HK-2 (cell line): ENCODE data around the gene IFT22.
"Not testable (repeated sequence)": the region's sequence is repeated elsewhere in the genome, so short reads cannot be mapped to it uniquely, and the experiment has no call there.

ENCODE experiments used
- DNase-seq: peaks from one replicate; pipeline ENCODE4 v3.0.0-alpha.2; 2018; ENCODE audit not compliant: unreplicated experiment

The IFT22 gene

GRCh38 chr7:101278461-101279292 is 42.9 kb downstream of the IFT22 start:
- no peak for DNase-seq

DNA sequence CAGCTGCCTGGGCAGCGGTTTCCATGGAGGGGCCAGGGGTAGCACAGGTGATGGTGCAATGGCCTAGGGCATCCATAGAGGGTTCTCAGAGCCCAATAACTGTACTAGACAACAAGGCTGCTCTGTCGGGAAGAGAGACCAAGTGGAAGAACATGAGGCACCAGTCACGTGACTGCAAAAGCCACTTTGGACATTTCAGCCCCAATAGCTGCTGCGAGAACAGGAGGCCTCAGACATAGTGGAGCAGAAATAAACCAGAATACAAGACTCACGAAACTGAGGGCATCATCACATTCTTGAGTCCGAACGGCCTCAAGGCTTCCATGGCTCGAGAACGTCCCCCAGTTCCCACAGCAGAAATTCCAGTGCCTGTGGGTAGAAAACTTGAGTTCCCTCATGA is 44.5 kb downstream of the IFT22 start:
- DNase-seq: no peak

DNA sequence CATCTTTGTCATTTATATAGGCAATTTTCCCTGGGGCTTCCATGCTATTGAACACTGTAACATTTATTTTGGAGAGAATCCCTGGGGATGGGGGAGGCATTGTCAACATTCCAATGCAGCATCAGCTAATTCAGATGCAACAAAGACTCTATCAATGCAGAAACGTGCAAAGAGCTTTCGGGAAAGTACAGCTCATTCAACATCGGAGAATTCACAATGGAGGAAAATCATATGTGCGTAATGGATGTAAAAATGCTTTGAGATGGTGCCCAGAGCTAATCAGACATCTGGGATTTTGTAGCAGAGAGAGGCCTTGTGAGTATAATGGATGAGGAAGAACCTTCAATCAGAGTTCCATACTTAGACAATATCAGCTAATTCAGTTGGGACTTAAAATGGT is 48.4 kb downstream of the IFT22 start:
- DNase-seq: no peak

DNA sequence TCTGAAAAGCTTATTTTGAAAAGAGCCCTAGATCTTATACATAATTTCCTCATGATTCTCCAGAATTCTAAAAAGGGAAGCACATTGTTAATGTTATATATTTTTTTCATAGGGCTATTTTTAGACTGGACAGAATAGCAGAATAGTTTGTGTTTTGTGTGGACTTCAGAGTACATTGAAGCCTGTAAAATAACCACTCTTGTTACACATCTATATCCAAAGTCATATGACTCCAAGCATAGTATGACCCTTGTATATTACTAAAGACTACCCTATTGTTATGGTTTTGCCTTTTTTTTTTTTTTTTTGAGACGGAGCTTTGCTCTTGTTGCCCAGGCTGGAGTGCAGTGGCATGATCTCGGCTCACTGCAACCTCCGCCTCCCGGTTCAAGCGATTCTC is 50.6 kb downstream of the IFT22 start:
- no peak for DNase-seq

DNA sequence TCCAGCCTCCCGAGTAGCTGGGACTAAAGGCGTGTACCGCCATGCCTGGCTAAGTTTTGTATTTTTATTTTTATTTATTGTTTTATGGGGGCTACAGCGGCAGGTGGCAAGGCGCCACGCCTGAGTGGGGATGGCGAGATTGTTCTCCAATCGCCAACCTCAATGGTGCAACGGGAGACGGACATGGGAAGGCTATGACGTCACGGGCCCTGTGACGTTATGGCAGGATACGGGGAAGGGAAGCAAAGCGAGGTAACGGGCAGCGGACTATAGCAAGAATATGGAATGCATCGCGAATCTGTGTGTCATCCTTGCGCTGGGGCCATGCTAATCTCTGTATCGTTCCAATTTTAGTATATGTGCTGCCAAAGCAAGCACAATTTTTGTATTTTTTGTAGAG is 51.9 kb downstream of the IFT22 start:
- no peak for DNase-seq

DNA sequence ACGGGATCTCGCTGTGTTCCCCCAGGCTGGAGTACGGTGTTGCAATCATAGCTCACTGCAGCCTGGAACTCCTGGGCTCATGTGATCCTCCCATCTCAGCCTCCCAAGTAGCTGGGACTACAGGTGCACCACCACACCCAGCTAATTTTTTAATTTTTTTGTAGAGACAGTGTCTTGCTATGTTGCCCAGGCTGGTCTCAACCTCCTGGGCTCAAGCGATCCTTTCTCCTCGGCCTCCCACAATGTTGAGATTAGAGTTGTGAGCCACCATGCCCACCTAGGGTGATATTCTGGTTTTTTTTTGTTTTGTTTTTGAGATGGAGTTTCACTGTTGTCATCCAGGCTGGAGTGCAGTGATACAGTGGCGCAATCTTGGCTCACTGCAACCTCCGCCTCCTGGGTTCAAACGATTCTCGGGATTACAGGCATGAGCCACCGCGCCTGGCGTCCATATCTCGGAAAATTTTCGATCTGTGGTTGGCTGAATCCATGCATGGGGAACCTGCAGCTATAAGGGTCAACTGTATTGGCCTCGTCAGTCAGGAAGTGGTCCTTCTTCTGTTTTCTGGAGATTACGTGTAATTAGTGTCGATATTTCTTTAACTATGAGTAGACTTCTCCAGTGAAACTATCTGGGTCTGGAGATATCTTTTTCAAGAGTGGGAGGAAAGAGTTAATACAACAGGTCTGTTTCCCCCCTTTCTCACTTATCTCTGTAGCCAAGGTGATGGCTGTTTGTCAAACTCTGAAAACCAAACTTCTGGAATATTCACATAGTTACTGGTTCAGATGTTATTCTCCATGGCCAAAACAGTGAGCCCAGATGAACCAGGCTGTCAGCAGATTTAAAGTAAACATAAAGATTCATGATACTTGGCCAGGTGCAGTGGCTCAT is 55.7 kb downstream of the IFT22 start:
- no peak for DNase-seq

- DNase-seq: not testable (repeated sequence)
Observed at GRCh38 chr7:101264102-101264706, 57.4 kb downstream of the IFT22 start.
